CD14-positive monocyte (primary cell): ENCODE measurements around the gene FOXL2NB. TPM values are rescaled to one million over a fixed set of nuclear protein-coding genes. Genes with fewer than 3 reads are reported as not detected.

Experiments
- DNase-seq, 3 donors: peaks; one replicate each; pipeline ENCODE4 v3.0.0-alpha.2; 2011 to 2022
- H2AFZ ChIP-seq: 2 replicates; pipeline ENCODE4 v1.6.0; 2012; ENCODE audit warnings: mild to moderate bottlenecking, low read depth, low read length, inconsistent platforms; ENCODE audit not compliant: insufficient read depth, poor library complexity, severe bottlenecking
- H3K27ac ChIP-seq, 2 donors: 1 replicate in 1 of 2; 2 replicates in 1 of 2; pipeline ENCODE4 v1.5.1; 2012 to 2013; ENCODE audit warnings: low read length in 2 of 2, control low read depth in 1 of 2, inconsistent platforms in 1 of 2, low read depth in 1 of 2, mild to moderate bottlenecking in 1 of 2
- H3K27me3 ChIP-seq, 2 donors: one replicate each; pipeline versions ENCODE4 v1.6.0 to v1.6.1; 2011 to 2013; ENCODE audit warnings: low read length in 2 of 2; ENCODE audit not compliant: control insufficient read depth in 2 of 2, insufficient read depth in 2 of 2
- H3K36me3 ChIP-seq, 2 donors: replicated peaks in 1 of 2; 1 replicate in 1 of 2; 2 replicates in 1 of 2; pipeline versions ENCODE4 v1.5.1 to v1.6.1; 2012 to 2013; ENCODE audit warnings: low read length in 2 of 2, control low read depth in 1 of 2, inconsistent platforms in 1 of 2, mild to moderate bottlenecking in 1 of 2; ENCODE audit not compliant: insufficient read depth in 2 of 2, control insufficient read depth in 1 of 2
- H3K4me1 ChIP-seq, 2 donors: 1 replicate in 1 of 2; 2 replicates in 1 of 2; pipeline versions ENCODE4 v1.5.1 to v1.6.1; 2012 to 2013; ENCODE audit warnings: low read length in 2 of 2, control low read depth in 1 of 2, inconsistent platforms in 1 of 2, mild to moderate bottlenecking in 1 of 2, moderate library complexity in 1 of 2; ENCODE audit not compliant: insufficient read depth in 2 of 2, control insufficient read depth in 1 of 2
- H3K4me2 ChIP-seq: replicated peaks from 2 replicates; pipeline ENCODE3; 2012; ENCODE audit warnings: low read length, moderate library complexity, mild to moderate bottlenecking; ENCODE audit not compliant: poor library complexity, severe bottlenecking; ENCODE audit errors: extremely low read depth
- H3K4me3 ChIP-seq, 3 experiments: fragments of 200-600 bp in 1 of 3; sonication (generic) in 1 of 3; replicated peaks in 1 of 3; 1 replicate in 2 of 3; 2 replicates in 1 of 3; pipeline ENCODE4 v1.5.1; 2011 to 2013; ENCODE audit warnings: low read length in 3 of 3, mild to moderate bottlenecking in 3 of 3, control low read depth in 2 of 3, low read depth in 2 of 3, inconsistent platforms in 1 of 3, moderate library complexity in 1 of 3
- H3K79me2 ChIP-seq: 2 replicates; pipeline ENCODE4 v1.6.0; 2012; ENCODE audit warnings: mild to moderate bottlenecking, control low read depth, inconsistent platforms, low read length, moderate library complexity; ENCODE audit not compliant: insufficient read depth
- H3K9ac ChIP-seq: 2 replicates; pipeline ENCODE4 v1.6.0; 2017; ENCODE audit warnings: low read length, mild to moderate bottlenecking; ENCODE audit not compliant: insufficient read depth, poor library complexity, severe bottlenecking
- H3K9me3 ChIP-seq, 2 donors: replicated peaks in 1 of 2; 1 replicate in 1 of 2; 2 replicates in 1 of 2; pipeline versions ENCODE4 v1.5.1 to v1.6.1; 2012 to 2013; ENCODE audit warnings: low read length in 2 of 2, control low read depth in 1 of 2; ENCODE audit not compliant: control insufficient read depth in 1 of 2, insufficient read depth in 1 of 2
- H4K20me1 ChIP-seq: 2 replicates; pipeline ENCODE4 v1.6.0; 2012; ENCODE audit warnings: mild to moderate bottlenecking, low read length, control low read depth, moderate library complexity; ENCODE audit not compliant: insufficient read depth
- H3K27ac Mint-ChIP-seq, 7 donors: one replicate each; pipeline ENCODE4 v1.8.0; 2020; ENCODE audit warnings: mild to moderate bottlenecking in 7 of 7, mixed read lengths in 7 of 7, moderate library complexity in 6 of 7, inconsistent platforms in 2 of 7
- H3K27me3 Mint-ChIP-seq, 3 donors: one replicate each; pipeline ENCODE4 v1.8.0; 2021 to 2022; ENCODE audit warnings: low read depth in 3 of 3, mild to moderate bottlenecking in 3 of 3, mixed read lengths in 3 of 3, moderate library complexity in 3 of 3, inconsistent platforms in 1 of 3
- H3K36me3 Mint-ChIP-seq, 2 donors: one replicate each; pipeline ENCODE4 v1.8.0; 2020; ENCODE audit warnings: mixed read lengths in 2 of 2, inconsistent platforms in 1 of 2, mild to moderate bottlenecking in 1 of 2
- H3K4me1 Mint-ChIP-seq: one replicate; pipeline ENCODE4 v1.8.0; 2020; ENCODE audit warnings: mild to moderate bottlenecking, mixed read lengths
- H3K4me3 Mint-ChIP-seq, 2 donors: one replicate each; pipeline ENCODE4 v1.8.0; 2020; ENCODE audit warnings: mild to moderate bottlenecking in 2 of 2, mixed read lengths in 2 of 2, moderate library complexity in 1 of 2
- H3K9me3 Mint-ChIP-seq, 7 donors: one replicate each; pipeline ENCODE4 v1.8.0; 2020 to 2022; ENCODE audit warnings: mixed read lengths in 7 of 7, mild to moderate bottlenecking in 6 of 7, moderate library complexity in 6 of 7, inconsistent platforms in 2 of 7
- CTCF ChIP-seq: fragments of 200-600 bp; IDR thresholded peaks from one replicate; pipeline ENCODE4 v1.8.0; 2022; ENCODE audit warnings: antibody characterized with exemption, mild to moderate bottlenecking
- WGBS: methylation state at CpG from one replicate; pipeline ENCODE4 v1.1.5; 2013; ENCODE audit warnings: missing lambda C conversion rate; ENCODE audit not compliant: insufficient coverage; 5-methylcytosine and 5-hydroxymethylcytosine counted together
- intact Hi-C, 2 donors: fragments of 100-400 bp; cut with micrococcal nuclease; formaldehyde crosslinking; loops; one replicate each; pipeline versions ENCODE4 v1.15.0 to v1.15.1; 2023
- polyA minus RNA-seq: library from RNA; depleted of rRNA, polyadenylated mRNA; stranded (reverse); fragments of >200 nt; gene quantifications from 2 replicates; pipeline ENCODE4 v1.2.3, GENCODE V29; 2012
- polyA plus RNA-seq, 3 donors: library from polyadenylated mRNA; depleted of rRNA in 1 of 3; unstranded in 2 of 3; stranded (reverse) in 1 of 3; fragments of 300-500 nt in 2 of 3; fragments of >200 nt in 1 of 3; fragmentation: Illumina TruSeq in 2 of 3; gene quantifications; 1 replicate in 2 of 3; 2 replicates in 1 of 3; pipeline ENCODE4 v1.2.3, GENCODE V29; 2012 to 2021
- total RNA-seq, 12 experiments: library from RNA in 1 of 12; stranded (reverse) in 1 of 12; fragments of 120-200 nt in 1 of 12; gene quantifications; one replicate each; pipeline ENCODE4 v1.2.4 and lab custom pipeline; 2013 to 2026; ENCODE audit warnings: mixed read lengths in 6 of 12, inconsistent platforms in 1 of 12

The FOXL2NB gene
- total RNA-seq (2013): not detected
- polyA plus RNA-seq (not detected), polyA minus RNA-seq (0.14 TPM in 1 of 2 replicates, not detected in the other), total RNA-seq (lab: John Stamatoyannopoulos, UW) (0 to 2.0 (median 0.07) reads per million in 11 experiments)

DNA sequence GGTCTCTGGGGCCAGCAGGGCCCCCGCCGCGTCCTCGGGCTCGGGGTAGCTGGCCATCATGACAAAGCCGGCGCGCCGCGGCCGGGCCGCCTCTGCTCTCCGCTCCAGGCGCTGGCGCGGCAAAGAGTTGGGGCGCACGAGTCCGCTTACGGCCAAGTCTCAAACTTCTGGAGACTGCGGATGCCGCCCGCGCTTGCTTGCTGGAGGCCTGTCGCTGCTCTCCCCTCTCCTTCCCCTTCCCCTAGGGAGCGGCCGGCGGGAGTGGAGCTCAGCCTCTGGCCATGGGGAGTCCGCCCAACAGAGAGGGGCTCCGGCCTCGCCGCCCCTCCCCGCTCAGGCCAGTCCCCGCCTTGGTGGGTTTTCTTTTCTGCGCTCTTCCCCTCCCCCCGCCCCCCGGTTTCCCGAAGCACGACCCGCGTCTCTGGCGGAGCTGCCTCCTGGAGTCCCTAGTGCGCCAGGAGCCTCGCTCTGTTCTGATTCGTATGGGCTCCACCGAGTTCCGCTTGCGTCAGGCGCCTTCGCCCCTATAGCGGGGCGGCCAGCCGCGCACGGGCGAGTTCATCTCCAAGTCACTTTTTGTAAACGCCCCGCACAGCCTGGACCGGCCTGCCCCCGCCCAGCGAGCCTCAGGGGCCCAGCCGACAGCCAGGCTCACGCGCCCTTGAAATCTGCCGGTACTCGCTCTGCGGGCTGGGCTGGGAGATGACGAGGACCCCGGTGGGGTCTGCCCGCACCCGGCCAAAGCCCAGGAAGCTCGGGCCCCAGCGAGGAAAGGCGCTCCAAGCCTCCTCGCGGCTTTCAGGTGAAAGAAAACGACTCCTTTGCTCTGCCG is at the start of gene FOXL2NB, which contains the start of gene FOXL2:
Gene FOXL2NB (plus strand): TSS at position 555 of the 832 bp plus-strand sequence. CDS start 148 bp downstream, at position 703.
Gene FOXL2 (minus strand): TSS at position 475 of the 832 bp plus-strand sequence. CDS start 415 bp downstream, at position 60.
- H3K4me1 ChIP-seq: peaks cover 39 to 50% of the 10 kb centered on the region in 2 donors

More for the DNA sequence above, at the start of gene FOXL2NB, which contains the start of gene FOXL2:
- H3K27ac ChIP-seq: no peak within 1 kb of the TSS
- peak within 1 kb of the TSS; percentile 27 for H3K9ac ChIP-seq
- no peaks in the 10 kb centered on the region for H4K20me1 ChIP-seq
- Mint-ChIP-seq H3K36me3 (peaks cover 9 to 35% of the 10 kb centered on the region in 2 donors), H3K27ac (peak within 1 kb of the TSS in 1 of 7 donors; percentile 45), H3K27me3 (peaks cover 92 to 99% (median 94%) of the 10 kb centered on the region in 3 donors), H3K9me3 (peaks cover 0 to 39% (median 36%) of the 10 kb centered on the region in 7 donors), H3K4me3 (peak within 1 kb of the TSS; percentile 74 to 87), H3K4me1 (peaks cover 53% of the 10 kb centered on the region)
- peak within 1 kb of the TSS; percentile 53 for H2AFZ ChIP-seq
- no peak for TF ChIP-seq CTCF
- peak; percentile 50 to 59 (median 51) for DNase-seq
- no peaks in the 10 kb centered on the region for H3K36me3 ChIP-seq
- no peaks in the 10 kb centered on the region for H3K79me2 ChIP-seq
- intact Hi-C loops: no loop called here
- peaks cover 91 to 94% of the 10 kb centered on the region in 2 donors for H3K27me3 ChIP-seq
- peak within 1 kb of the TSS; percentile 76 for H3K4me2 ChIP-seq
- H3K4me3 ChIP-seq: peak within 1 kb of the TSS; percentile 1 to 67 (median 22)
- peaks cover 5 to 56% of the 10 kb centered on the region in 2 donors for H3K9me3 ChIP-seq
- WGBS: under 1% methylated on average over 75 of the region's 78 CpGs
